NCI-H128 (cell line): ENCODE data around the gene SMYD3.

ENCODE experiments used
- DNase-seq: peaks from one replicate; lab custom pipeline; 2025; ENCODE audit not compliant: unreplicated experiment; lab: John Stamatoyannopoulos, UW

Gene SMYD3

GRCh38 chr1:246506674-246507481 is at the start of gene SMYD3:
Gene SMYD3, minus strand, starts transcription at chr1:246507279.
- DNase-seq = peak; percentile 87

GRCh38 chr1:246554201-246554600 is 47.1 kb upstream of the SMYD3 start:
- no peak for DNase-seq

GRCh38 chr1:246552110-246552509 is 45.0 kb upstream of the SMYD3 start:
- no peak for DNase-seq

GRCh38 chr1:246550402-246550801 is 43.3 kb upstream of the SMYD3 start:
- DNase-seq = no peak

GRCh38 chr1:246549665-246550064 is 42.6 kb upstream of the SMYD3 start:
- DNase-seq = no peak

- no peak for DNase-seq
Measured at GRCh38 chr1:246544001-246544400, 36.9 kb upstream of the SMYD3 start.

GRCh38 chr1:246540738-246541491 is 33.8 kb upstream of the SMYD3 start:
- DNase-seq = no peak

GRCh38 chr1:246537887-246538286 is 30.8 kb upstream of the SMYD3 start:
- DNase-seq = no peak

GRCh38 chr1:246537441-246537840 is 30.4 kb upstream of the SMYD3 start:
- DNase-seq = no peak

GRCh38 chr1:246534114-246534513 is 27.0 kb upstream of the SMYD3 start:
- DNase-seq = peak; percentile 48

- DNase-seq = no peak
Measured at GRCh38 chr1:246533371-246533905, 26.4 kb upstream of the SMYD3 start.

- no peak for DNase-seq
Measured at GRCh38 chr1:246532519-246532918, 25.4 kb upstream of the SMYD3 start.

GRCh38 chr1:246530482-246530881 is 23.4 kb upstream of the SMYD3 start:
- DNase-seq = no peak

GRCh38 chr1:246528933-246529731 is 22.1 kb upstream of the SMYD3 start:
- DNase-seq = no peak

GRCh38 chr1:246527402-246528088 is 20.5 kb upstream of the SMYD3 start:
- no peak for DNase-seq

GRCh38 chr1:246526915-246527314 is 19.8 kb upstream of the SMYD3 start:
- DNase-seq = no peak

GRCh38 chr1:246526380-246526779 is 19.3 kb upstream of the SMYD3 start:
- DNase-seq = no peak

- DNase-seq = no peak
Measured at GRCh38 chr1:246519514-246519913, 12.4 kb upstream of the SMYD3 start.

GRCh38 chr1:246518456-246519205 is 11.6 kb upstream of the SMYD3 start:
- no peak for DNase-seq

GRCh38 chr1:246517391-246517790 is 10.3 kb upstream of the SMYD3 start:
- DNase-seq = no peak
